ENCODE data around the gene RPS6KL1.

- TF ChIP-seq CTCF (IDR thresholded peaks at IDR 0.05) (no peak), EP300 (IDR thresholded peaks at IDR 0.05) (no peak)
Measured at GRCh38 chr14:74875941-74876913, 46.8 kb downstream of the RPS6KL1 start, which contains the start of gene PROX2.

All from suprapubic skin (tissue), 3 donors.